Mucosa of rectum (tissue), 2 donors: Measurements from ENCODE around the gene KCNRG.

Source experiments
- H3K27ac ChIP-seq, 2 donors: one replicate each; pipeline ENCODE4 v1.7.0; 2013; ENCODE audit warnings: inconsistent platforms in 2 of 2, low read depth in 2 of 2, low read length in 2 of 2
- H3K27me3 ChIP-seq, 2 donors: one replicate each; pipeline ENCODE4 v1.7.0; 2013; ENCODE audit warnings: low read length in 2 of 2; ENCODE audit not compliant: control insufficient read depth in 2 of 2, insufficient read depth in 2 of 2
- H3K36me3 ChIP-seq, 2 donors: one replicate each; pipeline ENCODE4 v1.7.0; 2013; ENCODE audit warnings: low read length in 2 of 2; ENCODE audit not compliant: control insufficient read depth in 2 of 2, insufficient read depth in 2 of 2
- H3K4me1 ChIP-seq, 2 donors: one replicate each; pipeline ENCODE4 v1.7.0; 2013; ENCODE audit warnings: low read length in 2 of 2, mild to moderate bottlenecking in 1 of 2; ENCODE audit not compliant: control insufficient read depth in 2 of 2, insufficient read depth in 2 of 2
- H3K4me3 ChIP-seq, 2 donors: one replicate each; pipeline ENCODE4 v1.7.0; 2013; ENCODE audit warnings: low read length in 2 of 2
- H3K9ac ChIP-seq, 2 donors: one replicate each; pipeline ENCODE4 v1.7.0; 2013; ENCODE audit warnings: low read length in 2 of 2, low read depth in 1 of 2, mild to moderate bottlenecking in 1 of 2
- H3K9me3 ChIP-seq, 2 donors: one replicate each; pipeline ENCODE4 v1.7.0; 2013; ENCODE audit warnings: low read length in 2 of 2; ENCODE audit not compliant: control insufficient read depth in 2 of 2
- donor health status: healthy.
- donor health status: Normal muscosa, but diverticular disease.

The KCNRG gene

GRCh38 chr13:50011461-50011860 lies 3.8 kb upstream of the KCNRG start:
- H3K4me3 ChIP-seq = no peak overlapping the region
- H3K9ac ChIP-seq = no peak overlapping the region
- H3K4me1 ChIP-seq = peaks cover 7 to 11% of the 10 kb centered on the region in 2 donors
- H3K36me3 ChIP-seq = peaks cover 24 to 30% of the 10 kb centered on the region in 2 donors
- no peak overlapping the region for H3K27ac ChIP-seq
- H3K9me3 ChIP-seq = no peaks in the 10 kb centered on the region
- H3K27me3 ChIP-seq = no peaks in the 10 kb centered on the region

- H3K4me3 ChIP-seq = no peak overlapping the region
- no peak overlapping the region for H3K27ac ChIP-seq
- peaks cover 24 to 30% of the 10 kb centered on the region in 2 donors for H3K36me3 ChIP-seq
- H3K9ac ChIP-seq = no peak overlapping the region
- H3K4me1 ChIP-seq = peaks cover 5 to 6% of the 10 kb centered on the region in 2 donors
- H3K9me3 ChIP-seq = no peaks in the 10 kb centered on the region
- no peaks in the 10 kb centered on the region for H3K27me3 ChIP-seq
These were observed 2.7 kb upstream of the KCNRG start for GRCh38 chr13:50012396-50013169.

GRCh38 chr13:50014386-50014785 lies 858 bp upstream of the KCNRG start:
- Histone ChIP-seq H3K36me3 (peaks cover 24 to 25% of the 10 kb centered on the region in 2 donors), H3K27ac (no peak overlapping the region), H3K4me1 (peaks cover 4 to 6% of the 10 kb centered on the region in 2 donors), H3K9ac (no peak overlapping the region), H3K9me3 (no peaks in the 10 kb centered on the region), H3K4me3 (no peak overlapping the region), H3K27me3 (no peaks in the 10 kb centered on the region)

- no peak overlapping the region for H3K9ac ChIP-seq
- no peaks in the 10 kb centered on the region for H3K27me3 ChIP-seq
- peaks cover 26% of the 10 kb centered on the region in 2 donors for H3K36me3 ChIP-seq
- H3K4me1 ChIP-seq = peaks cover 4 to 6% of the 10 kb centered on the region in 2 donors
- no peak overlapping the region for H3K27ac ChIP-seq
- H3K4me3 ChIP-seq = no peak overlapping the region
- H3K9me3 ChIP-seq = no peaks in the 10 kb centered on the region
These were observed 506 bp downstream of the KCNRG start for GRCh38 chr13:50015750-50016149.

GRCh38 chr13:50016444-50016843 lies 1.2 kb downstream of the KCNRG start:
- Histone ChIP-seq H3K9me3 (no peaks in the 10 kb centered on the region), H3K27ac (no peak overlapping the region), H3K4me1 (peaks cover 4 to 6% of the 10 kb centered on the region in 2 donors), H3K4me3 (no peak overlapping the region), H3K36me3 (peaks cover 21% of the 10 kb centered on the region in 2 donors), H3K27me3 (no peaks in the 10 kb centered on the region), H3K9ac (no peak overlapping the region)

GRCh38 chr13:50017819-50018218 lies 2.6 kb downstream of the KCNRG start:
- no peak overlapping the region for H3K27ac ChIP-seq
- no peak overlapping the region for H3K4me3 ChIP-seq
- H3K9ac ChIP-seq = no peak overlapping the region
- no peaks in the 10 kb centered on the region for H3K9me3 ChIP-seq
- peaks cover 8% of the 10 kb centered on the region in 2 donors for H3K36me3 ChIP-seq
- peaks cover 4 to 6% of the 10 kb centered on the region in 2 donors for H3K4me1 ChIP-seq
- no peaks in the 10 kb centered on the region for H3K27me3 ChIP-seq

- Histone ChIP-seq H3K36me3 (peaks cover under 1 to 5% of the 10 kb centered on the region in 2 donors), H3K9me3 (no peaks in the 10 kb centered on the region), H3K4me1 (no peaks in the 10 kb centered on the region), H3K9ac (no peak overlapping the region), H3K27me3 (no peaks in the 10 kb centered on the region), H3K4me3 (no peak overlapping the region), H3K27ac (no peak overlapping the region)
These were observed 10.2 kb downstream of the KCNRG start for GRCh38 chr13:50025436-50025835.

GRCh38 chr13:50026788-50027473 lies 11.7 kb downstream of the KCNRG start:
- no peaks in the 10 kb centered on the region for H3K9me3 ChIP-seq
- no peaks in the 10 kb centered on the region for H3K4me1 ChIP-seq
- no peak overlapping the region for H3K27ac ChIP-seq
- no peak overlapping the region for H3K4me3 ChIP-seq
- H3K36me3 ChIP-seq = peaks cover 0 to 3% of the 10 kb centered on the region in 2 donors
- no peaks in the 10 kb centered on the region for H3K27me3 ChIP-seq
- H3K9ac ChIP-seq = no peak overlapping the region

GRCh38 chr13:50030315-50030714 lies 15.1 kb downstream of the KCNRG start:
- Histone ChIP-seq H3K4me3 (no peak overlapping the region), H3K27ac (no peak overlapping the region), H3K27me3 (no peaks in the 10 kb centered on the region), H3K9ac (no peak overlapping the region), H3K9me3 (no peaks in the 10 kb centered on the region), H3K36me3 (no peaks in the 10 kb centered on the region), H3K4me1 (no peaks in the 10 kb centered on the region)

- Histone ChIP-seq H3K4me3 (no peak overlapping the region), H3K36me3 (no peaks in the 10 kb centered on the region), H3K9me3 (no peaks in the 10 kb centered on the region), H3K9ac (no peak overlapping the region), H3K4me1 (no peaks in the 10 kb centered on the region), H3K27me3 (no peaks in the 10 kb centered on the region), H3K27ac (no peak overlapping the region)
These were observed 18.5 kb downstream of the KCNRG start for GRCh38 chr13:50033725-50034124.
